ENCODE results near the gene APP.

The APP gene

GRCh38 chr21:25967181-25967900, 203.2 kb downstream of the APP start:
- no peak for DNase-seq

- DNase-seq, result no peak
Measured at GRCh38 chr21:25965951-25966707, 204.4 kb downstream of the APP start.

GRCh38 chr21:25964926-25965325, 205.6 kb downstream of the APP start:
- no peak for DNase-seq

GRCh38 chr21:25964015-25964414, 206.6 kb downstream of the APP start:
- no peak for DNase-seq

- DNase-seq, result no peak
Measured at GRCh38 chr21:25963181-25963580, 207.4 kb downstream of the APP start.

- no peak for DNase-seq
Measured at GRCh38 chr21:25961042-25961441, 209.5 kb downstream of the APP start.

- DNase-seq, result no peak
Measured at GRCh38 chr21:25960402-25960801, 210.2 kb downstream of the APP start.

- DNase-seq, result no peak
Measured at GRCh38 chr21:25959799-25960198, 210.8 kb downstream of the APP start.

- DNase-seq, result no peak
Measured at GRCh38 chr21:25956993-25957714, 213.4 kb downstream of the APP start.

GRCh38 chr21:25955646-25956045, 214.9 kb downstream of the APP start:
- no peak for DNase-seq

GRCh38 chr21:25953659-25954058, 216.9 kb downstream of the APP start:
- no peak for DNase-seq

GRCh38 chr21:25953196-25953595, 217.4 kb downstream of the APP start:
- DNase-seq, result no peak

GRCh38 chr21:25952306-25952705, 218.3 kb downstream of the APP start:
- no peak for DNase-seq

- no peak for DNase-seq
Measured at GRCh38 chr21:25949701-25950100, 220.9 kb downstream of the APP start.

GRCh38 chr21:25944672-25945213, 225.8 kb downstream of the APP start:
- no peak for DNase-seq

GRCh38 chr21:25944082-25944481, 226.5 kb downstream of the APP start:
- DNase-seq, result no peak

- DNase-seq, result no peak
Measured at GRCh38 chr21:25942135-25942534, 228.4 kb downstream of the APP start.

- DNase-seq, result no peak
Measured at GRCh38 chr21:25939396-25939761, 231.2 kb downstream of the APP start.

GRCh38 chr21:25938658-25939395, 231.7 kb downstream of the APP start:
- no peak for DNase-seq

- DNase-seq, result no peak
Measured at GRCh38 chr21:25936776-25937175, 233.8 kb downstream of the APP start.

- no peak for DNase-seq
Measured at GRCh38 chr21:25934771-25935224, 235.8 kb downstream of the APP start.

GRCh38 chr21:25934130-25934529, 236.4 kb downstream of the APP start:
- DNase-seq, result no peak

- DNase-seq, result no peak
Measured at GRCh38 chr21:25931765-25932164, 238.8 kb downstream of the APP start.
